ENCODE measurements around the gene TRPM4. TPM values are rescaled to one million over a fixed set of nuclear protein-coding genes. Genes with fewer than 3 reads are reported as not detected.

TRPM4 gene
- total RNA-seq, 1 donor from 2014 or later = 63.4 TPM

DNA sequence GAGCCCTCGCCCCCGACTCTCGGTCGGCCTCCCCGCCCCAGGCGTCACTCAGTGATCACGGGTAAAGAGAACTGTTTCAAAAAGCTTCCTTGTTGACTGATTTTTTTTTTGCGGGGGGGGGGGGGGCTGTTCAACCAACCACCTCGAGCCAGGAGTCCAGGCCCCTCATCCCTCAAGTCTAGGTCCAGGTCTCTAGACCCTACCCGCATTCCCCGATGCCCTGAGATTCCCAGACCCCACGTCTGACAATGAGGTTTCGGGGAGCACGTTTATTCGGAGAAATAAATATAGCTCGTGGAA is 6.7 kb upstream of the TRPM4 start:
- Histone ChIP-seq H3K36me3 (no peaks in the 10 kb centered on the region), H3K4me1 (peaks cover 5 to 20% of the 10 kb centered on the region in 2 donors), H3K27me3 (no peaks in the 10 kb centered on the region), H3K27ac (peak overlapping the region; percentile 71 to 82), H3K4me3 (peak overlapping the region; percentile 55 to 89), H3K9me3 (no peaks in the 10 kb centered on the region)
- intact Hi-C loops (cut with DNase I) = no loop called here
- no peak for TF ChIP-seq CTCF (IDR thresholded peaks at IDR 0.05)
- DNase-seq (ENCODE audit: low spot score in 2 of 2) = no peak

GRCh38 chr19:49151267-49152118 is 6.1 kb upstream of the TRPM4 start:
- H3K9me3 ChIP-seq = no peaks in the 10 kb centered on the region
- no peaks in the 10 kb centered on the region for H3K36me3 ChIP-seq
- intact Hi-C loops (cut with DNase I) = no loop called here
- H3K27me3 ChIP-seq = no peaks in the 10 kb centered on the region
- peak in 1 of 2 donors; percentile 80 for DNase-seq (ENCODE audit: low spot score in 2 of 2)
- peak overlapping the region; percentile 71 to 82 for H3K27ac ChIP-seq
- H3K4me3 ChIP-seq = peak overlapping the region in 1 of 2 donors; percentile 89
- TF ChIP-seq CTCF (IDR thresholded peaks at IDR 0.05) = no peak
- H3K4me1 ChIP-seq = peaks cover 5 to 18% of the 10 kb centered on the region in 2 donors

- H3K36me3 ChIP-seq = no peaks in the 10 kb centered on the region
- H3K4me3 ChIP-seq = no peak overlapping the region
- no peak for DNase-seq (ENCODE audit: low spot score in 2 of 2)
- H3K27me3 ChIP-seq = no peaks in the 10 kb centered on the region
- H3K27ac ChIP-seq = peak overlapping the region; percentile 4 to 82
- no peaks in the 10 kb centered on the region for H3K9me3 ChIP-seq
- H3K4me1 ChIP-seq = peaks cover 5 to 18% of the 10 kb centered on the region in 2 donors
- intact Hi-C loops (cut with DNase I) = no loop called here
- TF ChIP-seq CTCF (IDR thresholded peaks at IDR 0.05) = no peak
These were observed 5.5 kb upstream of the TRPM4 start for GRCh38 chr19:49152119-49152550.

DNA sequence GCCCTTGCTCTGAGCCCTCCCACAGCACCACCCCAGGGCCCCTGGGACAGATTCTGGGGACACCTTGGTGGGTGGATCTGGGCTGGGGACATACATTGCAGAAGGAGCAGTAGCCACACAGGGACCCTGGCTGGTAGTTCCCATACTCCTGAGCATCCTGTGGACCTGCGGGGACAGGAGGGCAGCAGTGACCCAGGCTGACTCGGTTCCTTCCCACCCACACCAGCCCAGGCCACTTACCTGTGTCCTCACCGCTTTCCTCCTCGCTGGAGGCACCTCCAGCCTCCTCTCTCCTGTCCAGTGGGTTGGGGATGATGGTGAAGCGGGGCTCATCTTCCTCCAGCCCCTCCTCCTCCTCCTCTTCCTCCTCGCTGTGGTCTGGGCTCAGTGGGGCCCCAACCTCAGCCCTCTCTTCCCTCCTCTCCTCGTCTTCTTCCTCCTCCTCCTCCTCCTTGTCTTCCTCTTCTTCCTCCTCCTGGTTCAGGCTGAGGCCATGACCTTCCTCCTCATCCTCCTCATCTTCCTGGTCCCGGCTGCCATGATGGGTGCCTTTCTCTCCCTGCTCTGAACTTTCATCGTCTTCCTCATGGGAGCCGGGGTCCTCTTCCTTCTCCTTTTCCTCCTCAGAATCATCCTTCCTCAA is 4.3 kb upstream of the TRPM4 start:
- Histone ChIP-seq H3K27me3 (no peaks in the 10 kb centered on the region), H3K36me3 (no peaks in the 10 kb centered on the region), H3K9me3 (no peaks in the 10 kb centered on the region), H3K4me3 (no peak overlapping the region), H3K27ac (no peak overlapping the region), H3K4me1 (peaks cover 5 to 18% of the 10 kb centered on the region in 2 donors)
- no peak for DNase-seq (ENCODE audit: low spot score in 2 of 2)
- no peak for TF ChIP-seq CTCF (IDR thresholded peaks at IDR 0.05)
- intact Hi-C loops (cut with DNase I) = no loop called here

DNA sequence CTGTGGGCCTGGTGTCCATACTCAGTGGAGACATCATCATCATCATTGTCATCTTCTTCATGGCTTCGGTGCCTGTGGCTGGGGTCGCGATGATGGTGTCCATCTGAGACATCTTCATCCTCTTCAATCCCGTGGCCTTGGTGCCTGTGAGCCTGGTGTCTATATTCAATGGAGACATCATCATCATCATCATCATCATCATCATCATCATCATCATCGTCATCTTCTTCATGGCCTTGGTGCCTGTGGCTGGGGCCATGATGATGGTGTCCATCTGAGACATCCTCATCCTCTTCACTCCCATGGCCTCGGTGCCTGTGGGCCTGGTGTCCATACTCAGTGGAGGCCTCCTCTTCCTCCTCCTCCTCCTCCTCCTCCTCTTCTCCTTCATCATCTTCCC is 3.3 kb upstream of the TRPM4 start:
- no peak for DNase-seq (ENCODE audit: low spot score in 2 of 2)
- peak overlapping the region in 1 of 2 donors; percentile 60 for H3K27ac ChIP-seq
- intact Hi-C loops (cut with DNase I) = no loop called here
- no peak for TF ChIP-seq CTCF (IDR thresholded peaks at IDR 0.05)
- no peaks in the 10 kb centered on the region for H3K36me3 ChIP-seq
- no peak overlapping the region for H3K4me3 ChIP-seq
- H3K4me1 ChIP-seq = peaks cover 3 to 11% of the 10 kb centered on the region in 2 donors
- H3K27me3 ChIP-seq = no peaks in the 10 kb centered on the region
- H3K9me3 ChIP-seq = no peaks in the 10 kb centered on the region

Measured in ascending aorta (tissue), 2 donors.